Activated CD8-positive, alpha-beta memory T cell treated with anti-CD3 and anti-CD28 coated beads, Interleukin-2, amount 50 U/mL, for 1 hour (primary cell): ENCODE results near the gene IFT43.

ENCODE experiments used
- DNase-seq: peaks from one replicate; pipeline ENCODE4 v3.0.0-alpha.2; 2020; ENCODE audit errors: extremely low read depth

IFT43 gene

DNA sequence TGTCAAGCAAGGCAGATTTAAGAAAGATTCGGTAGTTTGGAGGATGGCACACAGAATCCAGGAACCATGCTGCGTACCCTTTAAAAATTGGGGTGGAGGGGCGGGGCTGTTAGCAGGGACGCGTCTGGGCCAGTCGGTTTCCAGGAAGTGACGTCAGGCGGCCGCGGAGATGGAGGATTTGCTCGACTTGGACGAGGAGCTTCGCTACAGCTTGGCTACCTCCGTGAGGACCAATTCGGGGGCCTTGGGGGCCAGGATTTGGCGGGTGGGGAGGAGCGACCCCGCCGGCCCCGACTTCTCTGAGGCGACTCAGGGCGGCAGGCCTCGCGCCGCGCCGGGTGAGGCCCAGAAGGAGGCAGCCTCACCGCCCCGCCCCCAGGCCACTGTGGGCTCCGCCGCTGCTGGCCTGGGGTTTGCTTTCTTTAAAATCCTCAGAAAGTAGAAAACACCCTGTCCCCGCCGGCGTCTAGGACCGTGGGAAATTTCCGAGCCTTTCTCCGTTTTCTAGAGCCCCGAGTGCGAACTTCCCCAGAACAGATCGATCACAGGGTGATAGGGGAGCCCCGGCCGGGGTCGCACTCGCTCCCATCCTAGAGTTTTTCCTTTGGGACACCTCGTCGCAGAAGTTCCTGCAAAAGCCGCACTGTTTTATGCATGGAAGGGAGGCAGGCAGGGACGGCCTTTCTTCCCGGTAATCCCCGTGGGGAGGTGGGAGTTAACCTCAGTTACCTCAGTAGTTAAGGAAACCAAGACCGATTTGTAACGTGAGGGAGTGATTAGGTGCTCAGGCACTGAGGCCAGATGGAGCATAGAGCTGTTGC lies at the start of gene IFT43:
IFT43 (plus strand) TSS at position 146 of the 821 bp plus-strand sequence; CDS start at position 170, 24 bp downstream.
- peak; percentile 88 for DNase-seq

GRCh38 chr14:75939200-75939599 lies 46.4 kb upstream of the IFT43 start:
- DNase-seq, result no peak

DNA sequence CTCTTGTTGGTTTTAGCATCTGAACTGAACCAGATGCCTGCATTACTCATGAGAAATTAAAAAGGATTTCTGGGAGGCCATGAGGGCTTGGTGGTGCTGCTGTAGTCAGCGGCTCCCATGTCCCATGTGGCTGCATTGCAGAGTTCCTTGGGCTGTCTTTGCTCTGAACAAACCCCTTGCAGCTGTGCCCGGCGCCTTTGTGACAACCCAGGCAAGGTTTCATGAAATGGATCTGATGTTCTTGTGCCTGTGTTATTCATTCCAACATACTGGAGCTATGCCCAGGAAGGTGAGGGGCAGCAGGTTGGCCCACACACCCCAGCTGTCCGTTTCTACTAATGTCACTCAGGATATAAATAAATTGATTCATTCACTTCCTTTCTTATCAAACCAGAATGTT lies 44.5 kb upstream of the IFT43 start:
- no peak for DNase-seq

GRCh38 chr14:75944607-75945241 lies 40.8 kb upstream of the IFT43 start:
- DNase-seq, result no peak

DNA sequence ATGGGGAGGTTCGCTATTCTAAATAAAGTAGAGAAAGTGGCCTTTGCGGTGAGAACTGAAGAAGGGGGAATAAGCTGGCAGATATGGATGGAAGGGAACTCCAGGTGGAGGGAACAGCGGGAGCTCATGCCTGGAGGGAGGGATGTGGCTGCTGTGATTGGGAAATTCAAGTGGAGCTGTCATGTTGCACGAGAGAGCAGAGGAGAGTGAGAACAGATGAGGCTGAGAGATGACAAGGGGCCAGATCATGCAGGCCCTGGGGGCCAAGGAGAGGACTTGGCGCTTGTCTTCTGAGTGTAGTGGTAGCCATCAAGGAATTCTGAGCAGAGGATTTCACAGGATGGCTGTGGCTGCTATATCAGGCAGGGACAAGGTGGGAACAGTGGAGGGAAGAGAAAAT lies 38.8 kb upstream of the IFT43 start:
- no peak for DNase-seq

- no peak for DNase-seq
Measured at GRCh38 chr14:75952489-75952888, 33.1 kb upstream of the IFT43 start.

GRCh38 chr14:75959031-75959430 lies 26.5 kb upstream of the IFT43 start:
- DNase-seq, result no peak

GRCh38 chr14:75960231-75960630 lies 25.3 kb upstream of the IFT43 start:
- no peak for DNase-seq

- DNase-seq, result no peak
Measured at GRCh38 chr14:75961662-75962061, 23.9 kb upstream of the IFT43 start.

DNA sequence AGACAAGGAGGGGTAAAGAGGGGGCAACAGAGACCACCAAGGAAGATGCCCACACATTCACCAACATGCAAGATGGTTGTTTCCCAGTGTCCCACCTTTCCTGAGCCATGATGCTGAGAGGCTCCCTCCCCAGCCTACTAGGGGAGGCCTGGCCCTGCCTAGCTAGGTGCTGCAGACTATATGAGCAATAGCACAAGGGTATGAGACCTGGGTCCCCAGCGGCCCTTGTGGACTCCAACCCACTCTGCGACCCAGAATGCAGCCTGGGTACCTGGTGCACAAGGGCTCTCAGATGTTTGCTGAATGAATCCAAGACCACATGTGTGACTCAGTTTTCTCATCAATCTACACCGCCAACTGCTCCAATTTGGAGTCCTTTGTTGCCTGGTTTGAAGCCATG lies 17.7 kb upstream of the IFT43 start:
- no peak for DNase-seq

DNA sequence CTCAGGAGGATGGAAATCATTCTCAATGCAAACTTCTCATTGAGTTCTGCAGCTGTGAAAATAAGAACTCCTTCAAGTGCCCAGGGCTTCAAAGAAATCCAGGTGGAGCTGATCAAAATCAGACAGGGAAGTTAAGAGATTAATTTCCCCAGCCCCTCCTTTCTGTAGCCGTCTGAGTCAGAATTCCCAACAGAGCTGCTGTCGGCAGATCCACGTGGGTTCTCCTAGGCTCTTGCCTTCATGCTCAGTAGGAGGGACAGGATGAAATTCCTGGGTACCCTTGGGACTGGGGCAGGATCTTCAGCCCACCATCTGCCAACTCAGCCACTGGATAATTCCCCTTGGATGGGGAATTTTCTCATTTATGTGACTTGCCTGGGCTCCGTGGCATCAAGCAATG lies 17.1 kb upstream of the IFT43 start:
- DNase-seq, result no peak

DNA sequence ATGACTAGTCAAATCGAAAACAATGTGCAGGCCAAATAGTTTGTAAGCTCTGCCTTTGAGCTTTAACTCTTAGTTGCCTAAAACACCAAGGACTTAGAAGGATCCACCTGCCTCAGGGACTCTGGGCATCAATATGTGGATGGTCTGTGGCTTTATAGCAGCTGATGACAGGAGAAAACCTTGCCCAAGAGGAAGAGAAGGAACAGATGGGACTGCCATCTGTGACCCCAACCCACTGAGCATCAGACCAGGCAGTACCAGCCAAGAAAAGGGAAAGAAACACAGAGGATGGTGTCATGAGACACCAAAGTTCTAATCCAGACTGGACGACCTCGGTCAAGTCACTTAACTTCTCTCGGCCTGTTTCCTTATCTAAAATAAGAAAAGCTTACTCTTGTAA lies 16.4 kb upstream of the IFT43 start:
- DNase-seq, result no peak

- no peak for DNase-seq
Measured at GRCh38 chr14:75969891-75970290, 15.7 kb upstream of the IFT43 start.

GRCh38 chr14:75970989-75971388 lies 14.6 kb upstream of the IFT43 start:
- DNase-seq, result no peak

- DNase-seq, result no peak
Measured at GRCh38 chr14:75971509-75971908, 14.1 kb upstream of the IFT43 start.

DNA sequence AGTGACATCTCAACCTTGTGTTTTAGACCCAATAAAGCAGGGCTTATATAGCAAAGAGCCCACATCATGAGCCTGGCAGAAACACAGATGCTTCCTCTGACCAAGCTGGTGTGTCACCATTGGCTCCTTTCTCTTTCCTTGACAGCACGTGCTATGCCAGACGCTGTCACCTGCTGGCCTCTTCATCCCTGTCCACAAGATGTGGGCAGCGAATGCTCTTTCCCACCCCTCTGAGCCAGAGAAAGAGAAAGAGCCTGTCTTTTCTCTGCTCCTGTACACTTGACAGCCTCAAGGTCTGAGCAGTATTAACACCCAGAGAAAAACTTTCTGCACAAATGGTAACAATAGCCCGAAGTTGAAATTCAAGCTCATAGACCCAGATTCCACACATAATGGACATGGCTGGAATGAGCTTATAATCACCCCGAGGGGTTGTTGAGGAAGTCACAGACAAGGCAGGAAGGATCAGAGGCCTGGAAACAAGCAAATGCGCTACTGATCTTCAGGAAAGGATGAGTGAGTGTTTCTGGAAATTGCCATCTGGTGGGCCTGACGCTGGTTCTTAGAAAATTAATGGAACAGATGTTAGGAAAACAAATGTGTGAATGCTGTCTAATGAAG lies 12.7 kb upstream of the IFT43 start:
- DNase-seq, result no peak

DNA sequence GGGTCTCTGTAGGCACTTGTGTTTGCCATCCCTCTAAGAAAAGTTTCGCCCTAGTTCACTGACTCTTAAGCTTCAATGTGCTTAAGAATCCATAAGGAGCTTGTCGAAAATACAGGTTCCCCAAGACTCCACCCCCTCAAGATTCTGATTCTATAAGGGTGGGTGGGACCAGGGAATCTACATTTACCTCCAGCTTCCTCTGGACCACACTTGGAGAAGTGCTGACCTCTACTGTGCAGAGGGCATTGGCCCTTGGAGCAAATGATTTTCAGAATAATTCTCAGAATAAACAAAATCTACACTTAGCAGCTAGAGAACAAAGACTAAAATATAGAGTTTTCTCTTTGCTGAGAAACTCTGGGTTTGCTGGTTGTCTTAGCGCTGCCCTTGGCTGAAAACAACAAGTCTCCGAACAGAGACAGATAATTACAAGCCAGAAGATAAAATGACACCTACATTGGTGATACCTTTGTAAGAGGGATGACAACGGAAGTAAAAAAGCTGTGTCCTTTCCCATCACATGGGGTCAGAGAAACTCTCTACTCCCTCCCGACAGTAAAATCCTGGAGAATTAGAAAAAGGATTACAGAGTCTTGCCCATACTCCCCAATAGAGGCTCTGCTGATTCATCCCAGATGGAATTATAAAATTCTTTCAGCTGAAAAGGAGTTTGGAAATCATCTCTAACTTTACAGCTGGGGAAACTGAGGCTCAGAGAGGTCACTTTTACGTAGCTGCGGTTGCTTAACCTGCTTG lies 8.6 kb upstream of the IFT43 start:
- DNase-seq, result no peak

DNA sequence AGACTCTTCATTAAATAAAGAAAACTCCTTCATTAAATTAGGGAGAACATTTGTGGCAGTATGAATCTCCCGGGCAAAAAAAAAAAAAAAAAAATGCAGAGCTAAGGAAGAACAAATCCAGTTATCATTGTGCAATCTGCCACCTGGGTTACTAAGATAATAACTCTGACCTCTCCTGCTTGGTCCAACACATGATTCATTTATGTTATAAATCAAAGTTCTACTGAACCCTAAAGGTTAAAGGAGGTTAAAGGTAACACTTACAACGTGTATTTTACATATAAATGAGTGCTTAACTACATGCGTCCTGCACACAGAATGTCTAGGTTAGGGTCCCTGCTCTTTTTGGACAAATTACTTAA lies 8.0 kb upstream of the IFT43 start:
- no peak for DNase-seq

DNA sequence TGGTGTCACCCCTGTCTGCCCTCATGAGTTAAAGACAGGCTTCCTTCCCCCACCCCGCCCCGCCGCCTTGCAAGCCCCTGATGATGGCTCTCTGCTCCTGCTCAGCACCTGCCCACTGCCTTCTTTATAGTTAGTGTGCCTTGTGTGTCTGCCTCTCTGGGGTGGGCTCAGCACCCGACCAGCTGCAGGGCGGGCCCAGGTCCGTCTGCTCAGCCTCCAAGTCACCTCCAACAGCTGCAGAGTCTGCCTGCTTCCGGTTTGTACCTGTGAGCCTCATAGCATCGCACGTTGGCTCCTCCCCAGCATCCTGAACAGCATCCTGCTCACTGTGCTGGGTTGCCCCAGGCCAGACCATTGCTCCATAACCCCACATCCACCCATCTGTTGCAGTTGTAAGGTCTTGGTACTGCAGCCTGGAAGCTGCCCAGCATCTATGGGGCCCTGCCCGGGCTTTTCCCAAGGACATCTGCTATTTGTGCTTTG lies 7.3 kb upstream of the IFT43 start:
- no peak for DNase-seq

- DNase-seq, result no peak
Measured at GRCh38 chr14:75979071-75979571, 6.4 kb upstream of the IFT43 start.

GRCh38 chr14:75979648-75980565 lies 5.7 kb upstream of the IFT43 start:
- DNase-seq, result no peak
